Esophagus squamous epithelium (tissue), 4 donors: ENCODE results near the gene S1PR3.

Source experiments
- POLR2A ChIP-seq, 4 donors: fragments of 450-650 bp; IDR thresholded peaks; one replicate each; pipeline ENCODE4 v1.6.1; 2017; ENCODE audit warnings: antibody characterized with exemption in 4 of 4, mild to moderate bottlenecking in 4 of 4, moderate library complexity in 3 of 4
- TF ChIP-seq, protein P1 (sequence below), 6 experiments: fragments of 450-650 bp in 4 of 6; fragments of 200-600 bp in 2 of 6; sonication (generic) in 2 of 6; IDR thresholded peaks; one replicate each; pipeline ENCODE4 v1.5.1; 2016 to 2019; ENCODE audit warnings: antibody characterized with exemption in 6 of 6, mild to moderate bottlenecking in 4 of 6, moderate library complexity in 4 of 6

DNA sequence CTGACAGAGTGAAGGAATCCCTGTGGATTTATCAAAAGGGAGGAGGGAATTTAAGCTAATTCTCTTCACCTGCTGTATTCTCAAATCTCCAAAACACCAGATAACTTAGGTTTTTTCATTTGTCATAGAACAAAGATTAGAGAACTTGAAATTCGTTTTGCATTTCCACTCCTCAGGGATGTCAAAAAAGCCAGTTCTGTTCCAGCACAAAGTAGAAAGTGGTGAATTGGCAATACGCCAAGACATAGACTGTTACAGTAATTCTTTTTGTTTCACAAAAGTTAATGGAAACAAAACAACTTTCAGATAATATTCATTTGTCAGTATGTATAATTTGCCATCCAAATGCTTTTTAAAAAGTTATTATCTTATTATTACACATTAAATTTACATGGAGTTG lies 15.0 kb downstream of the S1PR3 start:
- TF ChIP-seq, protein P1, sequence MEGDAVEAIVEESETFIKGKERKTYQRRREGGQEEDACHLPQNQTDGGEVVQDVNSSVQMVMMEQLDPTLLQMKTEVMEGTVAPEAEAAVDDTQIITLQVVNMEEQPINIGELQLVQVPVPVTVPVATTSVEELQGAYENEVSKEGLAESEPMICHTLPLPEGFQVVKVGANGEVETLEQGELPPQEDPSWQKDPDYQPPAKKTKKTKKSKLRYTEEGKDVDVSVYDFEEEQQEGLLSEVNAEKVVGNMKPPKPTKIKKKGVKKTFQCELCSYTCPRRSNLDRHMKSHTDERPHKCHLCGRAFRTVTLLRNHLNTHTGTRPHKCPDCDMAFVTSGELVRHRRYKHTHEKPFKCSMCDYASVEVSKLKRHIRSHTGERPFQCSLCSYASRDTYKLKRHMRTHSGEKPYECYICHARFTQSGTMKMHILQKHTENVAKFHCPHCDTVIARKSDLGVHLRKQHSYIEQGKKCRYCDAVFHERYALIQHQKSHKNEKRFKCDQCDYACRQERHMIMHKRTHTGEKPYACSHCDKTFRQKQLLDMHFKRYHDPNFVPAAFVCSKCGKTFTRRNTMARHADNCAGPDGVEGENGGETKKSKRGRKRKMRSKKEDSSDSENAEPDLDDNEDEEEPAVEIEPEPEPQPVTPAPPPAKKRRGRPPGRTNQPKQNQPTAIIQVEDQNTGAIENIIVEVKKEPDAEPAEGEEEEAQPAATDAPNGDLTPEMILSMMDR (IDR thresholded peaks at IDR 0.05) = no peak
- TF ChIP-seq POLR2A (IDR thresholded peaks at IDR 0.05) = no peak
